Pons (tissue), 1 donor: ENCODE data around the gene TRIM24.
A peak's percentile ranks its signal among the peaks of the same experiment; 100 is the strongest.
"Not testable (repeated sequence)": the region's sequence is repeated elsewhere in the genome, so short reads cannot be mapped to it uniquely, and the experiment has no call there.

Source experiments
- DNase-seq: peaks from one replicate; pipeline ENCODE4 v3.0.0-alpha.2; 2016; ENCODE audit warnings: low spot score

The TRIM24 gene

DNA sequence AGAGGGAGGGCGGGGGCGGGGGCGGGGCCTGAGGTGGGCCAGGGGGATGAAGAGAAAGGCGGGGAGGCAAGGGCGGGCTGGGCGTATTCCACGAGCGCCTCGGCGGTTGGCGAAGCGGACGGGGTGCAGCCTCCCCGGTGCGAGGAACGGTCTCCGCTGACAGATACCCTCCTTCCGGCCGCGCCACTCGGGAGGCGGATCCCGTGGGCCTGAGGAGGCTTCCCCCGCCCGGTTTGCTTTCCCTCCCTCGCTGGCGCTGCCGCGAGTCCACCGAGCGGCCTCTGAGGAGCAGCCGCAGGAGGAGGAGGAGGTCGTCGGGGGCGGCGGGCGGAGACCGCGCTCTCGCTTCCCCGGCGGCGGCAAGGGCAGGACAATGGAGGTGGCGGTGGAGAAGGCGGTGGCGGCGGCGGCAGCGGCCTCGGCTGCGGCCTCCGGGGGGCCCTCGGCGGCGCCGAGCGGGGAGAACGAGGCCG lies at the start of gene TRIM24:
Gene TRIM24 (plus strand): TSS at position 84 of the 473 bp plus-strand sequence. CDS start 290 bp downstream, at position 374.
- DNase-seq = no peak

DNA sequence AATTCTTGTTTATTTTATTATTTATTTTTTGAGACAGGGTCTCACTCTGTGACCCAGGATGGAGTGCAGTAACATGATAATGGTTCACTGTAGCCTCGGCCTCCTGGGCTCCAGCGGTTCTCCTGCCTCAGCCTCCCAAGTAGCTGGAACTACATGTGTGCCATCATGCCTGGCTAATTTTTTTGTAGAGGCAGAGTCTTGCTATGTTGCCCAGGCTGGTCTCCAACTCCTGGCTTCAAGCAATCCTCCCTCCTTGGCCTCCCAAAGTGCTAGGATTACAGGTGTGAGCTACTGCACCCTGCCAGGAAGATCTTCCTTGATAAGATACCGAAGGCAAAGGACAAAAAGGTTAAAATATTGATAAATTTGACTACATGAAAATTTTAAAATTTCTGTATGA lies 48.0 kb upstream of the TRIM24 start:
- not testable (repeated sequence) for DNase-seq

DNA sequence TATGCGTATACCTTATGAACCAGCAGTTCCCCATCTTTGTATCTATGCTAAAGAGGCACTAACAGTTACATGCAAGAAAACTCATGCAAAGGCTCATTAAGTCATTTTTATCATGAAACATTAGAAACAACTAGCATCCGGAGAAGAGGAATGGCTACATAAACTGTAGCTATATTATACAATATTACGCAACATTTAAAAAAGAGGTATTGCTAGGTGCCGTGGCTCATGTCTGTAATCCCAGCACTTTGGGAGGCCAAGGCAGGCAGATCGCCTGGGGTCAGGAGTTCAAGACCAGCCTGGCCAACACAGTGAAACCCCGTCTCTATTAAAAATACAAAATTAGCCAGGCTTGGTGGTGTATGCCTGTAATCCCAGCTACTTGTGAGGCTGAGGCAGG lies 47.1 kb upstream of the TRIM24 start:
- DNase-seq = not testable (repeated sequence)

DNA sequence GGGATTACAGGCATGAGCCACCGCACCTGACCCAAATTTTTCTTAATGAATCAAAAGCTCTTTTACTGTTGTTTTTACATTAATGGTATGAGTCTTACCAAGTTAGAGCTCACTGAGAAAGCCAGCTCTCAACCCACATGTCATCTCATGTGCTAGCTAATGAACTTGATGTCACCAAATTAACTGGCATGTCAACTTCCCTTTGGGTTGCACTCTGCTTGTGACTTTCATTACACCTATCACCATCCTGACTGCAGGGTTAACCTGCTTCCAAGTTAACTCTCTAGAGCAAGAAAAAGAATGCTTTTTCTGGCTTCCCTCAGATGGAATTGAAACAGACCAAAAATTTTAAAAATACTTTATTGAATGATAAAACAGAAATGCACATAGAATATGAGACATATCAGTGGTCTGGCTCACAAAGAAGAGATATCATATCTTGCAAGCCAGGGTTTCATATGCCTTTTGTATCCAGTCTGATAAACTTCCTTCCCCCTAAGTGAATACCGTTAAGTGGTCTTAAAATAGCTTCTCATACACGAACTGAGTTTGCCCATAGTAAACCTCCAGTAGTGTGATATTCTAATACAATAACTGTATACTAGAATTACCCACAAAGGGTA lies 42.9 kb upstream of the TRIM24 start:
- DNase-seq = no peak

DNA sequence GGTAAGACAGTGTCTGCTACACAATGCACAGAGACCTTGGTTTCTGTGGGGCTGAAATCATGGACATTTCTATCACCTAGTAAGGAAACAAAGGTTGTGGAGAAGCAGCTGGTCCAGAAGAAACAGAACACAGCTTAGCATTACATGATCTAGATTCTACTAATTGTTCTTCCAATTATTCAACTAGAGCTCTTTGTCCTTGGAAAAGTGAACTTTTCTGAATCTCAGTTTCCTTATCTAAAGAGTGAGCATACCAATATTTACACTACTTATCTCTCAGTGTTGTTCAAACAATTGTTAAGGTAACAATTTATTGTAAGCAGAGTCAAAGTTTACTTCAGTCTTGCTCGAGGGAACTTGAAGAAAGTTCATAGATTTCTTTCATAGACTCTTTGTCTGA lies 42.3 kb upstream of the TRIM24 start:
- DNase-seq = no peak

DNA sequence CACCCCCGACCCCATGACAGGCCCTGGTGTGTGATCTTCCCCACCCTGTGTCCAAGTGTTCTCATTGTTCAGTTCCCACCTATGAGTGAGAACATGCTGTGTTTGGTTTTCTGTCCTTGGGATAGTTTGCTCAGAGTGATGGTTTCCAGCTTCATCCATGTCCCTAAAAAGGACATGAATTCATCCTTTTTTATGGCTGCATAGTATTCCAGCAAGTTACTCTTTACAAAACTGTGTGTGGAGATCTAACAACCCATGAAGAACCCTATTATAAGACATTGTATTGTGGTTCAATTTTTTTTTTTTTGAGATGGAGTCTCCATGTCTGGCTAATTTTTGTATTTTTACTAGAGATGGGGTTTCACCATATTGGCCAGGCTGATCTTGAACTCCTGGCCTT lies 41.7 kb upstream of the TRIM24 start:
- not testable (repeated sequence) for DNase-seq

DNA sequence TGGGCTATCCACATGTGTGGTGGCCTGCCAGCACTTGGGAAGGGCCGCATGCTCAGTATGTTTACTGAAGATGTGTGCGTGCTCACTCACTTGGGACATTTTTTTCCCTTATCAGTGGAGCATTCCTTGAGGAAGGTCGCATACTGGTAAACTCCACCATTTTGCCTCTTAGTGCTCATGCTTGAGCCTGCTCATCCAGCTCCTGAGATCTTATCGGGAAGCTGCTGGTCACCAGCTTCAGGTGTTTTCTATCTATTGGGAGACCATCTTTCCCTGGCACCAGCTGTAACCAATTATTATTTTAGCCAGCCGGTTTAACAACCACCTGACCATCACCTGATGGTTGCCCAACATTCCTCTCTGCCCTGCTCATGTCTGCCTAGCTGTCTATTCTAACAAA lies 35.0 kb upstream of the TRIM24 start:
- DNase-seq = no peak

DNA sequence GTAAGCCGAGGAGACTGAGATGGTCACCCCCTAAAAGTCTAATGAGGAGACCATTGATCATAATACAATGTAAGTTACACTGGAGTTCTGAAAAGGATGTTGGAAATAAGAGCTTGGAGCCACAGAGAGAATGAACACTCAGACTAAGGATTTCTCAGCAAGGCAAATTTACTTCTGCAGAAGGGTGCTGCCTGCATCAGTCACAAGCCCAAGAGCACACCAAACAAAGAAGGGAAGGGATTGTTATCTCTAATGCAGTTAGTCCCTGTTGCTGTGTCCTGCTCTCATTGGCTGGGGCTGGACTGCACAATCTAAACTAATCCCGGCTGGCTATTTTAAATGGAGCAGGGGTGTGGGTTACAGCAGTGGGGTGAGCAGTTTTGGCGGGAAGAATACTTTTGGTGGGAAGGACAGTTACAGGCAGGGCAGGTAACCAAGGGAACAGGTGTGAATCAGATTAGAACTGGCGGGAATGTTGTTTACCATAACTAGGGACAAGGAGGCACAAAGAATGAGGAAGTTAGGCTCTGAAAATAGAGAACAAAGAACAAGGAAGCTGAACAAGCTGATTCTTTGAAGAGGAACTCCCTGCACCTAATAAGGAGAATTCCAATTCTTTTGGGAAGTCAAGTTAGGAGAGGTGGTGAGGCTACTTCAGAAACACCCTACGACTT lies 30.3 kb upstream of the TRIM24 start:
- no peak for DNase-seq

DNA sequence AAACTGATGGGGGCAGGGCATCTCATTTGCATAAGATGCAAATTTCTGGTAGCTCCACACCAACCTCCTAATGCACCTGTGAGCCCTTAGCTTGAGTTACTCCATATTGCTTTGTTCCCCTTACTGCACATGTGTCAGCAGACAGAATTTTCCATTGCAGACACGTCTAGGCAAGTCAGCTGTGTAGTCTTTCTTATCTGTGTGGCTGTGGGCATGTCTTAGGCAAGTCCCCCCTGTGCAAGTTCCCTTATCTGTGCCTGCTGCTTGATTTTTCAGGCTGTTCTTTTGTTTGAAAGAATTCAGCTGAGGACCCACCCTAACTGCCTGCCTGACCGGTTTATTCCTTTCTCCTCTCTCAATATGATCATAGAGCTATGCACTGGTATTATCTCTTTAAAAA lies 28.5 kb upstream of the TRIM24 start:
- DNase-seq = no peak

DNA sequence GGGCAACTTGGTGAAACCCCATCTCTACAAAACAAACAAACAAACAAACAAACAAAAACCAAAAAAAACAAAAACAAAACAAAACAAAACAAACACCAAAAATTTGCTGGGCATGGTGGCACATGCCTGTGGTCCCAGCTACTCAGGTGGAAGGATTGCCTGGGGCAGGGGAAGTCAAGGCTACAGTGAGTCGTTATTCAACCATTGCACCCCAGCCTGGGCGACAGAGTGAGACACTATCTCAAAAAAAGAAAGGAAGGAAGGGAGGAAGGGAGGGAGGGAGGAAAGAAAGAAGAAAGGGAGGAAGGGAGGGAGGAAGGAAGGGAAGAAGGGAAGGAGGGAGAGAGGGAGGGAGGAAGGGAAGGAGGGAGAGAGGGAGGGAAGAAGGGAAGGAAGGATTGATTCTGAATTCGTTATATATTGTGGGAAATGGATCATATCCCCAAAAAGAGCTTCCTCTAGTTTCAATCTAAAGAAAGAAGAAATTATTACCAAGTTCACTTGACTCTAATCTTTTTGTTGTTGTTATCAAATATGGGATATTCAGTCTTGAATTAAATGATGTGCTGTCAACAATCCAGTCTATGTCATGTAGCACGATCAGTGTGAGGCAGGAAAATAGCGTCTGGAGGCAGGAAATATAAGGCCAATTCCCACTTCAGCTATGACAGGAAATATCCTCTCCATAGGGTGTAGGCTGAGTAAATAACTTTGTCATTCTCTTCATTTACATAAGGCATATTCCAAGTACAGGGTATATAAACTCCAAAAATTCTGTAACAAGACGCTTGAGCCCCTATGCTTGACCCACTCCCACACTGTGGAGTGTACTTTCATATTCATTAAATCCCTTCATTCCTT lies 26.2 kb upstream of the TRIM24 start:
- DNase-seq = no peak

DNA sequence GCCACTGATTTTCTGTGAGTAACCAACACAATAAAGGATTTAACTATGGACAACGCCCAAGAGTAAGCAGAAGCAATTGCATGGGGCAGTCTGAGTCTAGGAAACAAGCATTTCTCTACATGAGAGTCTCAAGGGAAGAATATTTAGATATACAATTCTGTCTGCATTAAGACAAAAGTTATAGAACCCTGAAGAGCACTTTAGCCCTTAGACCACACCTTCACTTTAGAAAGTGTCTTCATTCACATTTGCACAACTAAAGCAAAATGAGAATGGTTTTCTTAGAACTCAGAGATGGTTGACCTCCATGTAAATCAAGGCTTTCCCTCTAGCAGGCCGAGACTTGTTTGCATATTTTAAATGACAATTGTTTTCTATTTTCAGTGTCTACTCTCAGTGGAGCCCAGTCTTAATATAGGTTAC lies 25.5 kb upstream of the TRIM24 start:
- no peak for DNase-seq

DNA sequence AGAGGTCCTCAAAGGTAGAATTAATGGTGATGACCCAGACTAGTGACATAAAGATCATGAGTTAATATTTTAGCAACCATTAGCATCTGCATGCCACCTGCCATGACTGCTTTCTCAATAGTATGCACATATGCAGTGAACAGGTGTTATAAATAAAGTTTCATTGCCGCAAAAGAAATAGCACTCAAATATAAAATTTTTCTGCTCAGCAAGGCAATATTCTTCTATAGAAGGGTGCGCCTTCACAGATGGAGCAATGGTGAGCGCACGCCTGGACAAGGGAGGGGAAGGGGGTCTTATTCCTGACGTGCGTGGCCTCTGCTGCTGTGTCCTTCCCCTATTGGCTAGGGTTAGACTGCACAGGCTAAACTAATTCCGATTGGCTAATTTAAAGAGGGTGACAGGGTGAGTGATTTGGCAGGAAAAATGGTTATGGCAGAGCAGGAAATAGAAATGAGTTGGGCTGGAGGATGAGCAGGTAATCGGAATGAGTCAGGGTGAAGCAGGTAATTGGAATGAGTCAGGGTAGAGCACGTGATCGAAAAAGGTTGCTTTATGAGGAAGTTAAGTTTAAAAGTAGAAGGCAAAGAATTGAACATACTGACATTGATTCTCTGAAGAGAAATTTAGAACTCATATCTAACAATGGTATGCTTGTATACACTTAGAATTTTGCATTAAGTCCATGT lies 24.7 kb upstream of the TRIM24 start:
- no peak for DNase-seq

DNA sequence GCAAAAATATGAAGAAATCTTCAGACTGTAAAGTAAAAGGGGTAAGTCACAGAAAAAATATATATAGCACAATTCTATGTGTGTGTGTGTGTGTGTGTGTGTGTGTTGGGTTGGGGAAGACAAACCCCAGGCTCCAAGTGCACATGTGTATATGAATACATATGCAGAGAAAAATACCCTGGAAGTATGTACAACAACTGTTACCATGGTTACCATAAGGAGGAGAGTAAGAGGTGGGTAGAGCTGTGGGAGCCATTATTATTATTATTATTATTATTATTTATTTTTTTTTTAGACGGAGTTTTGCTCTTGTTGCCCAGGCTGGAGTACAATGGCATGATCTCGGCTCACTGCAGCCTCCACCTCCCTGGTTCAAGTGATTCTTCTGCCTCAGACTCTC lies 23.7 kb upstream of the TRIM24 start:
- no peak for DNase-seq

DNA sequence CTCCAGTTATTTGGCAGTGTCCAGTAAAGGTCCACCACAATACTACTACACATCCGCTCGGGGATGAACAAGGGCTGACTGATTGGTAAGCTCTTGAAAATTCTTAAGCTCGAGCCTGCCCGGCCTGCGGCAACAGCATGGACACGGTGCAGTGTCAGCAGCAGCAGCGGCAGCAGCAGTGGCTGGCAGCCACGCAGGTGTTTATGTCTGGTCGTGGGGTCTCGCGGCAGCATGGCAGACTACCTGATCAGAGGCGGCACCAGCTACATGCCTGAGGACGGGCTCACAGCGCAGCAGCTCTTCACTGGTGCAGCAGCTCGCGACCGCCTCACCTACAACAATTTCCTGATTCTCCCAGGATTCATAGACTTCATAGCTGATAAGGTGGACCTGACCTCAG lies 19.6 kb upstream of the TRIM24 start:
- DNase-seq = no peak

DNA sequence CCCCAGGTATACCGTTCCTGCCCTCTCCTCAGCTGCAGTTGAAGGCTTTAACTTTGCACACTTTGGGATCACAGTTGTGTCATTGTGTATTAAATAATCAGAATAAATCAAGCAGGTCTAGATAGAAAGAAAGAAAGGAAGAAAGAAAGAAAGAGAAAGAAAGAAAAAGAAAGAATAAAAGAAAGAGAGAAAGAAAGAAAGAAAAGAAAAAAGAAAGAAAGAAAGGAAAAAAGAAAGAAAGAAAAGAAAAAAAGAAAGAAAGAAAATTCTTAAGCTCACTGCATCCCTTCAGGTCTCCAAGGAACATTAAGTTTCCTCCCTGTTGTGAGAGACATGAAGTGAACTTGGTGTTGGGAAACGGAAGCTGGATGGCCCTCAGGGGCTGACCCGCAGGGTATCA lies 17.2 kb upstream of the TRIM24 start:
- DNase-seq = no peak

DNA sequence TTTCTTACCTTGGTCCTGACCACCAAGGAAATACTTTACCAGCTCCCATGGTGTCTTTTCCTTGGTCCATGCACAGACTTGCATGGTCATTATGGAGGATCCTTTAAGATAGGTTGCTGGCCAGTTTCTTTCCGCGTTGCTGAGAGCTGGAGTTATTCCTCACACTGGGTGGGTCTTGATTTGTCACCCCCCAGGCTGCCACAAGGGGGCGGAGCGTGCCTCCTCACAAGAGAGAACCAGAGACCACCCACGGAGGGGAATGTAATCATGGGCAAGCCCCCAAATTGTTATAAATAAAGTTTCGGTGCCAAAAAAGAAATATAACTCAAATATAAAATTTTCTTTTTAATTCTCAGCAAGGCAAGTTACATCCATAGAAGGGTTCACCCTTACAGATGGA lies 10.5 kb upstream of the TRIM24 start:
- DNase-seq = no peak

DNA sequence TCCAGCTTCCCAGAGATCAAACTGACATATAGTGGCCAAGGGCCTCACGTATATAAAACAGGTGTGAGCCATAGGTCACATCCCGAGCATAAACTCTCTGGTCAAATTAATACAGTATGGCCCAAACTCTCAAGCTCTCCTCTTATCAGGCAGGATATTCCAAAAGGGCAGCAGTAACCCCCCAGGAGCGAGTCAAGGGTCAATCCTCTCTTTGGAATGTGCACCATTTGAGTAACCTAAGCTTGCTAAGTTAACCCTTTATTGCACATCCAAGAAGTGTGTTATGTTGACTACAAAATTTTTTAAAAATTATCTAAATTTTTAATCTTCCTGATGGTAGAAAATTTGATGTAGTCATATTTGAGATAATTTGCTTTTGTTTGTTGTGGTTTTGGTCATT lies 4.5 kb upstream of the TRIM24 start:
- DNase-seq = no peak

DNA sequence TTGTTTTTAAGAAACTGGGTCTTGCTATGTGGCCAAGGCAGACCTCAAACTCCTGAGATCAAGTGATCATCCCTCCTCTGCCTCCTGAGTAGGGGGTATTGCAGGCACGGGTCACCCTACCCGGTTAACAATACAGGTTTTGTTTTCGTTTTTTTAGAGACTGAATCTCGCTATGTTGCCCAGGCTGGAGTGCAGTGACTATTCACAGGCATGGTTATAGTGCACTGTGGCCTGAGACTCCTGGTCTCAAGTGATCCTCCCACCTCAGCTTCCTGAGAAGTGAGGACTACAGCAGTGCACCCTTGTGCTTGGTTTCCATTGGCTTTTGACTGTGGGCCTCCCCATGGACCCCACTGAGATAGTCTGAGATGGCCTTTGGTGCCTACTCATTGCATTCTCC lies 3.8 kb upstream of the TRIM24 start:
- DNase-seq = no peak

DNA sequence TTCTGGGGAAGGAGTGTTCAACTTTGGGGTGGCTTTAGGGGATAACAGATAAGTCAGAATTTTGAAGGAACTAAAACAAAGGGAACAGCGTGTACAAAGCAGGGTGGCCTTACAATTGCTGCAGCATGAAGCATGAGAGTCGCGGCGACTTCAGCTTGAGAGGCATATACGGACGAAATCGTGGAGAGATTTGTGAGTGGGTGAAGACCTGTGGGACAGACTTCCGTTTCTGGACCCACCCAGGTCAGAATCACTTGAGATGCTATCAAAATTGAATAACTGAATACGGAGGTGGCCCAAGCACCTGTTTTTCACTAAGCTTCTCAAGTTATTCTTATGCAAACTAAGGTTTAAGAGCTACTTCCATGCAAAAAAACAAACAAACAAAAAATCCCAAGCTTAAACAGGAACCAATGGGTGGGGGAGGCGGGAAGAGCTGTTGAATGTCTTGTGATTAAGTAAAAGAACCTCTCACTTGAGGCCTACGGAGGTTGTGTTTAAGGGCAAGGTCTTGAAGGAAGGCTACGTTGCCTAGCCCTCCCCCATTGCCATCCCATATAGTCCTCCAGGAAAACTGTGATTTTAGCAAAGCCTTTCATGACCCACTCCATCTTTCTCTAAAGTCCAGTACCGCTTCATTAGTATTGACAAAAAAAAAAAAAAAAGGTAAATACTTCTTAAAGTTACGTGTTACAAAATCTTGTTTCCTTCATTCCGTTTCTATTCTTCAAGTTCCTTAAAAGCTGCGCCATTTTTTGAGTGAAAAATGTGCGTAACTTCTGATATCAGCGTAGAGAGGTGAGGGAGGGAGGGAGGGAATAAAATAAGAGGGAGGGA lies 1.3 kb upstream of the TRIM24 start:
- DNase-seq = no peak

DNA sequence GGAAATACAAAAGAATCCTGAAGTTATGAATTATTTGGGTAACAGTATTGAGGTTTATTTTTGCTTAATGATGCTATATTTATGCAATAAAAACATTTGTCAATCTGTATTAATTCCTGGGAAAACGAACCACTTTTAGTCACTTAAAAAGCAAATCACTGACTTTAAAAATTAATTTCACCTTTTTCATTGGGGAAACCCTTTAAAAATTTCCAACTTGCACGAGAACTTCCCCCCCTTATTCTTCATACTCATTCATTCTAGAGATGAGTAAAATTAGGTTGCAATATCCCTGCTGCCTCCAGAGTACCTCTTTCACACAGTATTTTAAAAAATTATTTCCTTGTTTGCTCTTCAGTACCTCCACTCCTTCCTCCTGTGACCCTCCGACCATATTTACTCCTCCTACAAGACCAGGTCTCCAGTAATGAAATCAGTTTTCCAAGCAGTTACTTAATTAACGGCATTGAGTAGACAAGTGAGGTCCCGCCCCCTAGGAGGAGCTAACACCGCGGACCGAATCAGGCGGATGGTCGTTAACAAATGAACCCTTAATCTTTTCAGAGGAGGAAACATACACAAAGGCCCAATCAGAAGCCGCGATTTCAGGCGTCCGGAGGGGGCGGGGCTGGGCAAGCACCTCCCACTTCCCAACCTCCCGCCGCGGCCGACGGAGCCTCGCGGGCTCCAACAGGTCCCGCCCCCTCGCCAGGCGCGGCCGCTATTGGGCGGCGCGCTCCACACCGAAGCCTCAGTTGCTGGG lies 465 bp upstream of the TRIM24 start:
- peak; percentile 99 for DNase-seq
